ENCODE measurements around the gene EFCAB8. TPM values are rescaled to one million over a fixed set of nuclear protein-coding genes. Genes with fewer than 3 reads are reported as not detected.
"Not testable (repeated sequence)": the region's sequence is repeated elsewhere in the genome, so short reads cannot be mapped to it uniquely, and the experiment has no call there.

The EFCAB8 gene
- total and polyA plus RNA-seq, 4 experiments from 2014 or later: 1.5 to 1.8 TPM; not detected in 2

DNA sequence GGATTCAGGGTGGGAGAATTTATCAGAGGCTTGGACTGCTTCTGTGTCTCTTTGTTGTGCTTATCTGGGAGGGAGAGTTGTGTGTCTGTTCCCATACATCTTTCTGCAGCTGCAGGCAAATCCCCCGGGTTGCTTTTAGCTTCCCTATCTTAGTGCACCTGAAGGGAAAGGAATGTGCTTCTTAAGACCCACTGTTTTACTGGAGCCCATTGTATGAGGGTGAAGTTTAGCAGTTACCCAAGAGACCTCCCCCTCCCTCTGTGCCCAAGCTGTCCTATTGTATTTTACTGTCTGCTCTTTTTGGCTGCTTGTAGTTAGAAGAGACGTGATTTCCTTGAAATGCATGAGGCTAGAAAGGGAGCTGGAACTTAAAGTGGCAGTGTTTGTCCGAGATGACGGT is 91.8 kb downstream of the EFCAB8 start:
- intact Hi-C loops (cut with micrococcal nuclease); H3K36me3 ChIP-seq (ENCODE audit: insufficient read depth, low read length); H3K36me3 Mint-ChIP-seq; H3K27ac ChIP-seq (ENCODE audit: low read depth, low read length); H3K27me3 ChIP-seq (ENCODE audit: insufficient read depth, low read length); DNase-seq; H3K27me3 Mint-ChIP-seq; H3K9me3 ChIP-seq (ENCODE audit: control insufficient read depth in 1 of 2, low read length in 2 of 2); H3K4me3 ChIP-seq (ENCODE audit: low read length in 2 of 2): not testable (repeated sequence)
- peak overlapping the region; percentile 68 to 88 (median 79) for H3K27ac Mint-ChIP-seq
- ChIA-PET CTCF (ENCODE audit: partially characterized antibody) (interaction anchor here (0.6 kb wide), 1 partner anchor 21 kb away, joined by 3 read pairs; no protein-coding TSS in a partner anchor), POLR2A (ENCODE audit: partially characterized antibody) (interaction anchor here (1.0 to 1.5 kb wide), 2 partner anchors 17 to 21 kb away, joined by 3 to 7 read pairs; no protein-coding TSS in a partner anchor)
- H3K4me1 Mint-ChIP-seq: peaks cover 32 to 45% (median 42%) of the 10 kb centered on the region in 4 donors
- peaks cover 0 to 12% (median 6%) of the 10 kb centered on the region in 8 donors for H3K9me3 Mint-ChIP-seq
- H3K4me3 Mint-ChIP-seq: peak overlapping the region in 6 of 8 donors; percentile 3 to 50 (median 15)
- H3K4me1 ChIP-seq (ENCODE audit: insufficient read depth, low read length): peaks cover 38% of the 10 kb centered on the region

GRCh38 chr20:32957459-32957858 is 98.7 kb downstream of the EFCAB8 start:
- H3K36me3 Mint-ChIP-seq: peaks cover 5 to 12% of the 10 kb centered on the region in 2 donors
- peak overlapping the region in 1 of 8 donors; percentile 50 for H3K4me3 Mint-ChIP-seq
- Histone ChIP-seq H3K4me3 (ENCODE audit: low read length in 2 of 2) (no peak overlapping the region), H3K27ac (ENCODE audit: low read depth, low read length) (no peak overlapping the region), H3K27me3 (ENCODE audit: insufficient read depth, low read length) (no peaks in the 10 kb centered on the region), H3K9me3 (ENCODE audit: control insufficient read depth in 1 of 2, low read length in 2 of 2) (peaks cover 0 to 5% of the 10 kb centered on the region in 2 donors), H3K36me3 (ENCODE audit: insufficient read depth, low read length) (no peaks in the 10 kb centered on the region), H3K4me1 (ENCODE audit: insufficient read depth, low read length) (no peaks in the 10 kb centered on the region)
- H3K27me3 Mint-ChIP-seq: no peaks in the 10 kb centered on the region
- intact Hi-C loops (cut with micrococcal nuclease): no loop called here
- H3K4me1 Mint-ChIP-seq: peaks cover 0 to 14% (median 4%) of the 10 kb centered on the region in 4 donors
- ChIA-PET CTCF (ENCODE audit: partially characterized antibody) (no interaction called here), POLR2A (ENCODE audit: partially characterized antibody) (interaction anchor here (0.6 kb wide), 1 partner anchor 9 kb away, joined by 3 read pairs; no protein-coding TSS in a partner anchor)
- peak overlapping the region in 1 of 7 donors; percentile 53 for H3K27ac Mint-ChIP-seq
- DNase-seq: no peak
- peaks cover 0 to 43% (median 29%) of the 10 kb centered on the region in 8 donors for H3K9me3 Mint-ChIP-seq

- H3K36me3 Mint-ChIP-seq: peaks cover 5 to 12% of the 10 kb centered on the region in 2 donors
- CTCF ChIA-PET (ENCODE audit: partially characterized antibody): interaction anchor here (0.5 to 1.0 kb wide), 2 partner anchors 13 to 66 kb away, joined by 3 read pairs; no protein-coding TSS in a partner anchor
- peaks cover 0 to 43% (median 29%) of the 10 kb centered on the region in 8 donors for H3K9me3 Mint-ChIP-seq
- Histone ChIP-seq H3K36me3 (ENCODE audit: insufficient read depth, low read length) (no peaks in the 10 kb centered on the region), H3K27me3 (ENCODE audit: insufficient read depth, low read length) (no peaks in the 10 kb centered on the region), H3K9me3 (ENCODE audit: control insufficient read depth in 1 of 2, low read length in 2 of 2) (peaks cover 0 to 5% of the 10 kb centered on the region in 2 donors), H3K27ac (ENCODE audit: low read depth, low read length) (no peak overlapping the region), H3K4me1 (ENCODE audit: insufficient read depth, low read length) (peaks cover 1% of the 10 kb centered on the region), H3K4me3 (ENCODE audit: low read length in 2 of 2) (no peak overlapping the region)
- H3K4me3 Mint-ChIP-seq: no peak overlapping the region
- peaks cover 5 to 25% (median 8%) of the 10 kb centered on the region in 4 donors for H3K4me1 Mint-ChIP-seq
- no peak overlapping the region for H3K27ac Mint-ChIP-seq
- no peak for DNase-seq
- intact Hi-C loops (cut with micrococcal nuclease): no loop called here
- H3K27me3 Mint-ChIP-seq: no peaks in the 10 kb centered on the region
- POLR2A ChIA-PET (ENCODE audit: partially characterized antibody): interaction anchor here (0.7 kb wide), 1 partner anchor 9 kb away, joined by 3 read pairs; no protein-coding TSS in a partner anchor
Observed at GRCh38 chr20:32958574-32958973, 99.9 kb downstream of the EFCAB8 start.

- peaks cover 9 to 32% (median 12%) of the 10 kb centered on the region in 4 donors for H3K4me1 Mint-ChIP-seq
- peaks cover 5 to 12% of the 10 kb centered on the region in 2 donors for H3K36me3 Mint-ChIP-seq
- H3K27me3 ChIP-seq (ENCODE audit: insufficient read depth, low read length): no peaks in the 10 kb centered on the region
- H3K27ac Mint-ChIP-seq: peak overlapping the region in 1 of 7 donors; percentile 7
- H3K27ac ChIP-seq (ENCODE audit: low read depth, low read length): no peak overlapping the region
- ChIA-PET CTCF (ENCODE audit: partially characterized antibody) (interaction anchor here (0.9 kb wide), 1 partner anchor 24 kb away, joined by 3 read pairs; no protein-coding TSS in a partner anchor), POLR2A (ENCODE audit: partially characterized antibody) (no interaction called here)
- no peaks in the 10 kb centered on the region for H3K36me3 ChIP-seq (ENCODE audit: insufficient read depth, low read length)
- no peak overlapping the region for H3K4me3 Mint-ChIP-seq
- peaks cover 0 to 5% of the 10 kb centered on the region in 2 donors for H3K9me3 ChIP-seq (ENCODE audit: control insufficient read depth in 1 of 2, low read length in 2 of 2)
- peaks cover 6% of the 10 kb centered on the region for H3K4me1 ChIP-seq (ENCODE audit: insufficient read depth, low read length)
- peaks cover 0 to 39% (median 25%) of the 10 kb centered on the region in 8 donors for H3K9me3 Mint-ChIP-seq
- intact Hi-C loops (cut with micrococcal nuclease): no loop called here
- H3K27me3 Mint-ChIP-seq: no peaks in the 10 kb centered on the region
- DNase-seq: no peak
- H3K4me3 ChIP-seq (ENCODE audit: low read length in 2 of 2): no peak overlapping the region
Observed at GRCh38 chr20:32959351-32960221, 100.9 kb downstream of the EFCAB8 start.

GRCh38 chr20:32960222-32960518 is 101.4 kb downstream of the EFCAB8 start:
- intact Hi-C loops (cut with micrococcal nuclease): no loop called here
- H3K36me3 Mint-ChIP-seq: peaks cover 5 to 12% of the 10 kb centered on the region in 2 donors
- DNase-seq: no peak
- Histone ChIP-seq H3K4me1 (ENCODE audit: insufficient read depth, low read length) (peaks cover 11% of the 10 kb centered on the region), H3K4me3 (ENCODE audit: low read length in 2 of 2) (no peak overlapping the region), H3K27ac (ENCODE audit: low read depth, low read length) (no peak overlapping the region), H3K36me3 (ENCODE audit: insufficient read depth, low read length) (no peaks in the 10 kb centered on the region), H3K27me3 (ENCODE audit: insufficient read depth, low read length) (no peaks in the 10 kb centered on the region), H3K9me3 (ENCODE audit: control insufficient read depth in 1 of 2, low read length in 2 of 2) (peaks cover 0 to 5% of the 10 kb centered on the region in 2 donors)
- ChIA-PET CTCF (ENCODE audit: partially characterized antibody) (interaction anchor here (0.9 kb wide), 1 partner anchor 23 kb away, joined by 3 read pairs; no protein-coding TSS in a partner anchor), POLR2A (ENCODE audit: partially characterized antibody) (interaction anchor here (1.8 kb wide), 1 partner anchor 14 kb away, joined by 4 read pairs; no protein-coding TSS in a partner anchor)
- no peaks in the 10 kb centered on the region for H3K27me3 Mint-ChIP-seq
- H3K27ac Mint-ChIP-seq: no peak overlapping the region
- no peak overlapping the region for H3K4me3 Mint-ChIP-seq
- peaks cover 11 to 32% (median 13%) of the 10 kb centered on the region in 4 donors for H3K4me1 Mint-ChIP-seq
- peaks cover 0 to 34% (median 25%) of the 10 kb centered on the region in 8 donors for H3K9me3 Mint-ChIP-seq

DNA sequence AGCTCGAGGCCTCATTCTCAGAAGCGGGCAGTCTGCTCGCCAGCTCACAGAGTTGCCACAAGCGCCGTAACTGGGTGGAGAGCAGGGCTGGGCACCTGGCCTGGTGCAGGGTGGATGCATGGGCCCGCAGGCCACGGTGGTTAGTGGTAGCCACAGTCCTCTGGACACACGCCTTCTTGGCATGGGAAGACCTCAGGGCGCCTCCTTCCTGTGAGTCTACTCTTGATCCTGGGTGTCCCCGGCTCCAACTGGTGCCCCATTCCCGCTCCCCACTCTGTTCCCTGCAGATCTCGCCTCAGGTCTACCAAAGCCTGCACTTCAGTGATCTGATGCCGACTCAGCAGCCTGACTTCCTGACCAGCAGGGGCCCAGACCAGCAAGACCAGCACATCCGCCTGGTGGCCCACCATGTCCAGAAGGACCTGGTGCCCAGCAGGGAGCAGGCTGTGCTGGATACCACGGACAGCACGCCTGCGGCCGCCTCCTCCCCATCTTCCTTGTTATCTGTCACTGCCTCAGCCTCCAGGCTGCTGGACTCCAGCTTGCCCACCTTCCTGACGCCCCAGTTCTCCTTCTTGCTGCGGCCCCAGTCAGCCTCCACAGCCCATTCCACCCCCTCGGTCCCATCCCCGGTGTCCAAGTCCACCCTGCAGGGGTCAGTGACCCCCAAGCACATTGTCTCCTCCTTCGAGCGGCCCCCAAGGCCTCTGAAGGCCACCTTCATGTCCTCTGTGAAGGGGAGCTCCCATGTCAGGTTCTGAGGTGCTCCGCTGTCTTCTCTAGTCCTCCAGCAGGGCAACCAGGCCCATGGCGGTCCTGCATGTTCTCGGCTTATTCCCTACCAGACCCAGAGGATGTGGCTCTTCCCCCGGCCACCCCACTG is 102.4 kb downstream of the EFCAB8 start:
- no peak overlapping the region for H3K4me3 ChIP-seq (ENCODE audit: low read length in 2 of 2)
- Mint-ChIP-seq H3K27me3 (no peaks in the 10 kb centered on the region), H3K36me3 (peaks cover 3 to 12% of the 10 kb centered on the region in 2 donors), H3K4me3 (no peak overlapping the region), H3K27ac (peak overlapping the region in 3 of 7 donors; percentile 28 to 87 (median 46)), H3K9me3 (peaks cover 0 to 27% (median 19%) of the 10 kb centered on the region in 8 donors), H3K4me1 (peaks cover 15 to 32% (median 17%) of the 10 kb centered on the region in 4 donors)
- peaks cover 0 to 5% of the 10 kb centered on the region in 2 donors for H3K9me3 ChIP-seq (ENCODE audit: control insufficient read depth in 1 of 2, low read length in 2 of 2)
- CTCF ChIA-PET (ENCODE audit: partially characterized antibody): no interaction called here
- POLR2A ChIA-PET (ENCODE audit: partially characterized antibody): interaction anchor here (1.8 kb wide), 1 partner anchor 13 kb away, joined by 4 read pairs; no protein-coding TSS in a partner anchor
- intact Hi-C loops (cut with micrococcal nuclease): no loop called here
- DNase-seq: no peak
- peaks cover 21% of the 10 kb centered on the region for H3K4me1 ChIP-seq (ENCODE audit: insufficient read depth, low read length)
- no peaks in the 10 kb centered on the region for H3K27me3 ChIP-seq (ENCODE audit: insufficient read depth, low read length)
- H3K36me3 ChIP-seq (ENCODE audit: insufficient read depth, low read length): no peaks in the 10 kb centered on the region
- no peak overlapping the region for H3K27ac ChIP-seq (ENCODE audit: low read depth, low read length)
